GM12801 (cell line): Measurements from ENCODE around the gene PSMD2.

Experiments used
- TF ChIP-seq, protein P1 (sequence below): IDR thresholded peaks from one replicate; pipeline ENCODE4 v1.5.1; 2011; ENCODE audit warnings: control low read depth; ENCODE audit not compliant: insufficient read length; ENCODE audit errors: extremely low read depth

The PSMD2 gene

DNA sequence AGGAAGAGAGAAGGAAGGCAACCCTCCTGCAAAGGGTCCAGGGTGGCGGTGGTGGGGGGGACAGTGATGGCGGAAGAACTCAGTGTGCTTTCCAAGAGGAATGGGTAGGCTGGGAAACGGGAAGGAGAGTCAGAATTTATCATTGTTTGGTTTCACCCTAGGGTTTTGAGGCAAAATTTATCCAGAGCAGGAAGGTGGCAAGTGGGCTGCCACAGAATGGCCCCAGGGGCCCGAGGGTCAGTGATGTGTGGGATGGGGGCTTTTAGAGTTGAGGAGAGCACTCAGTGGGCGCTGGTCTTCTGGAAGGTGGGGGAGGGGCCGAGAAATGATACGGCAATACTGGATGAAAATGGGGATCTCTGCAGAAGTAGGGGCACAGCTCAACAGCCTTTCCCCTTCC is 38.9 kb downstream of the PSMD2 start:
- TF ChIP-seq, protein P1, sequence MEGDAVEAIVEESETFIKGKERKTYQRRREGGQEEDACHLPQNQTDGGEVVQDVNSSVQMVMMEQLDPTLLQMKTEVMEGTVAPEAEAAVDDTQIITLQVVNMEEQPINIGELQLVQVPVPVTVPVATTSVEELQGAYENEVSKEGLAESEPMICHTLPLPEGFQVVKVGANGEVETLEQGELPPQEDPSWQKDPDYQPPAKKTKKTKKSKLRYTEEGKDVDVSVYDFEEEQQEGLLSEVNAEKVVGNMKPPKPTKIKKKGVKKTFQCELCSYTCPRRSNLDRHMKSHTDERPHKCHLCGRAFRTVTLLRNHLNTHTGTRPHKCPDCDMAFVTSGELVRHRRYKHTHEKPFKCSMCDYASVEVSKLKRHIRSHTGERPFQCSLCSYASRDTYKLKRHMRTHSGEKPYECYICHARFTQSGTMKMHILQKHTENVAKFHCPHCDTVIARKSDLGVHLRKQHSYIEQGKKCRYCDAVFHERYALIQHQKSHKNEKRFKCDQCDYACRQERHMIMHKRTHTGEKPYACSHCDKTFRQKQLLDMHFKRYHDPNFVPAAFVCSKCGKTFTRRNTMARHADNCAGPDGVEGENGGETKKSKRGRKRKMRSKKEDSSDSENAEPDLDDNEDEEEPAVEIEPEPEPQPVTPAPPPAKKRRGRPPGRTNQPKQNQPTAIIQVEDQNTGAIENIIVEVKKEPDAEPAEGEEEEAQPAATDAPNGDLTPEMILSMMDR, result no peak

GRCh38 chr3:184338511-184338945 is 39.5 kb downstream of the PSMD2 start:
- TF ChIP-seq, protein P1, result no peak

DNA sequence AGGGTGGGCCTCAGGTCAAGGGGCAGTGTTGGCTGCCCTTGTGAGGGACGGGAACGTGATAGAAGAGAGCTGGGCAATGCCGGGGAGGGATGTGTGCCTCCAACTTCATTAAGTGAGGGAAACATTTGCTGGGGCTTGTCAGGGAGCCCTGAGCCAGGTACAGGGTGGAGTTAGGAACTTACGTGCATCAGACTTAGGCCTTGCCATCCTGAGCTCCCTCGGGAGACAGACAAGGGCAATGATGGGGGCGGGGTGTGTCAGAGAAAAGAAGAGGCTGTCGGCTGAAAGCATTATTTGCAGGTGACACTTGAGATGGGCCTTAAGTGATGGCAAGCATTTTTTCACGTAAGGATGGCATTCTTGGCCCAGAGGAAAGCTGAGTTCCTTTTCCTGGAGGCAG is 40.0 kb downstream of the PSMD2 start:
- TF ChIP-seq, protein P1, result no peak

GRCh38 chr3:184341925-184342324 is 42.9 kb downstream of the PSMD2 start:
- TF ChIP-seq, protein P1, result no peak

GRCh38 chr3:184343200-184343876 is 44.3 kb downstream of the PSMD2 start:
- TF ChIP-seq, protein P1, result no peak

GRCh38 chr3:184344579-184345316 is 45.7 kb downstream of the PSMD2 start:
- TF ChIP-seq, protein P1, result no peak

GRCh38 chr3:184345317-184346144 is 46.5 kb downstream of the PSMD2 start:
- TF ChIP-seq, protein P1, result no peak
